ENCODE measurements around the gene PACRG. TPM values are rescaled to one million over a fixed set of nuclear protein-coding genes. Genes with fewer than 3 reads are reported as not detected.

The PACRG gene
- total and polyA plus RNA-seq, 2 experiments from 2014 or later = not detected

DNA sequence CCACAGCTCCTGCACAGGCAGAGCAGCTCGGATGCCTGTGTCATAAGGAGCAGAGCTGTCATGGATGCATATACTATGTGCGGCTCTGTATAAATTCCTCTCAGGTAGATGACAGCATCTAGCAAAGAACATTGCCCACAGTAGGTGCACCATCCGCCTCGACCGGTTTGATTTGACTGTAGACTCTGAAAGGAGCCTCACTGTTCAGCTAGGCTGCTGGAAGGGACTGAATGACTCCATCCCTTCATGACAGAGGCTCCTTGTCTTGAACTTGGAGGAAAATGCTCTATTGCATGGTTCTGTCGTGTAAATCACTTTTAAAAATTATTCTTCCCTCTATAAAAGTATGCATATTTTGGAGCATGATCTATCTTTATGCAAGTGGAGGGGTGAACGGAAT, 557.9 kb downstream of the PACRG start:
- no peaks in the 10 kb centered on the region for H4K20me1 ChIP-seq (ENCODE audit: insufficient read depth)
- no peak overlapping the region for H3K4me2 ChIP-seq (ENCODE audit: unreplicated experiment)
- TF ChIP-seq EZH2 (IDR thresholded peaks at IDR 0.05; ENCODE audit: insufficient read depth, poor library complexity, severe bottlenecking) (no peak), EZH2phosphoT487 (IDR thresholded peaks at IDR 0.05; ENCODE audit: insufficient read depth, low read depth) (no peak)
- H3K4me3 ChIP-seq = no peak overlapping the region
- no peak overlapping the region for H3K9ac ChIP-seq
- H3K27ac ChIP-seq = no peak overlapping the region
- H3K36me3 ChIP-seq (ENCODE audit: low read depth) = no peaks in the 10 kb centered on the region
- DNase-seq = no peak
- no peaks in the 10 kb centered on the region for H3K79me2 ChIP-seq (ENCODE audit: insufficient read depth)
- H3K9me3 ChIP-seq (ENCODE audit: low read depth) = no peaks in the 10 kb centered on the region
- no peak overlapping the region for H2AFZ ChIP-seq
- no peaks in the 10 kb centered on the region for H3F3A ChIP-seq (ENCODE audit: insufficient read depth)
- H3K27me3 ChIP-seq (replicated peaks; ENCODE audit: insufficient read depth) = no peaks in the 10 kb centered on the region
- no peaks in the 10 kb centered on the region for H3K9me2 ChIP-seq (ENCODE audit: insufficient read depth)
- WGBS, 2 experiments (ENCODE audit: low coverage in 1 of 2, low lambda C conversion rate in 2 of 2, missing lambda C conversion rate in 2 of 2) = 60 to 65% methylated on average over 7 of the region's 7 CpGs
- in situ Hi-C loops (cut with MboI) = no loop called here
- no peaks in the 10 kb centered on the region for H3K4me1 ChIP-seq (ENCODE audit: insufficient read depth)

- Histone ChIP-seq H3K9ac (no peak overlapping the region), H3K9me3 (ENCODE audit: low read depth) (no peaks in the 10 kb centered on the region), H3K4me1 (ENCODE audit: insufficient read depth) (no peaks in the 10 kb centered on the region), H2AFZ (no peak overlapping the region), H3F3A (ENCODE audit: insufficient read depth) (no peaks in the 10 kb centered on the region), H3K79me2 (ENCODE audit: insufficient read depth) (no peaks in the 10 kb centered on the region), H3K36me3 (ENCODE audit: low read depth) (no peaks in the 10 kb centered on the region), H4K20me1 (ENCODE audit: insufficient read depth) (no peaks in the 10 kb centered on the region), H3K27ac (no peak overlapping the region), H3K9me2 (ENCODE audit: insufficient read depth) (no peaks in the 10 kb centered on the region), H3K4me3 (no peak overlapping the region), H3K4me2 (ENCODE audit: unreplicated experiment) (no peak overlapping the region), H3K27me3 (replicated peaks; ENCODE audit: insufficient read depth) (no peaks in the 10 kb centered on the region)
- in situ Hi-C loops (cut with MboI) = no loop called here
- DNase-seq = no peak
- WGBS, 2 experiments (ENCODE audit: low coverage in 1 of 2, low lambda C conversion rate in 2 of 2, missing lambda C conversion rate in 2 of 2) = 47 to 55% methylated on average over 8 of the region's 8 CpGs
- no peak for TF ChIP-seq EZH2 (IDR thresholded peaks at IDR 0.05; ENCODE audit: insufficient read depth, poor library complexity, severe bottlenecking)
- TF ChIP-seq EZH2phosphoT487 (IDR thresholded peaks at IDR 0.05; ENCODE audit: insufficient read depth, low read depth) = no peak
These were observed 559.9 kb downstream of the PACRG start for GRCh38 chr6:163287626-163288025.

DNA sequence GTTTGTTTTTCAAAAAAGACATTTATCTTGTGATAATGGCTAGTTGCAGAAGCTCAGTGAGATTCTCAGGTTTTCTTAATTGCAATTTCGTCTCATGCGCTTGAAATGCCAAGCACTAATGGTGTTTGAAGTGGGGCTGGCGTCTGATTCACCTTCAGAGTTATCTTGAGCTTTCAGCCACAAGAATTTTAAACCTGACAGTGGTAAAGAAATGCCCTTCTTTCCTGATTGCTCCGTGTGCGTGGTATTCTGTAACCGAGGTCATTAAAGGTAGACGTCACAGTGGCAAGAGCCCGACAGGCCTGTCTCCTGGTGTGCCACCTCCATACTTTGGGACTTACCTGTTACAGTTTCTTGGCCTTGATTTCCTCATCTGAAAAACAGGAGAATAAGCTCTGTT, 560.3 kb downstream of the PACRG start:
- no peak for DNase-seq
- Histone ChIP-seq H3K9ac (no peak overlapping the region), H4K20me1 (ENCODE audit: insufficient read depth) (no peaks in the 10 kb centered on the region), H2AFZ (no peak overlapping the region), H3F3A (ENCODE audit: insufficient read depth) (no peaks in the 10 kb centered on the region), H3K79me2 (ENCODE audit: insufficient read depth) (no peaks in the 10 kb centered on the region), H3K9me2 (ENCODE audit: insufficient read depth) (no peaks in the 10 kb centered on the region), H3K4me3 (no peak overlapping the region), H3K27ac (no peak overlapping the region), H3K4me2 (ENCODE audit: unreplicated experiment) (no peak overlapping the region), H3K9me3 (ENCODE audit: low read depth) (no peaks in the 10 kb centered on the region), H3K36me3 (ENCODE audit: low read depth) (no peaks in the 10 kb centered on the region), H3K27me3 (replicated peaks; ENCODE audit: insufficient read depth) (no peaks in the 10 kb centered on the region), H3K4me1 (ENCODE audit: insufficient read depth) (no peaks in the 10 kb centered on the region)
- TF ChIP-seq EZH2 (IDR thresholded peaks at IDR 0.05; ENCODE audit: insufficient read depth, poor library complexity, severe bottlenecking) (no peak), EZH2phosphoT487 (IDR thresholded peaks at IDR 0.05; ENCODE audit: insufficient read depth, low read depth) (no peak)
- 91 to 92% methylated on average over 8 of the region's 8 CpGs for WGBS, 2 experiments (ENCODE audit: low coverage in 1 of 2, low lambda C conversion rate in 2 of 2, missing lambda C conversion rate in 2 of 2)
- in situ Hi-C loops (cut with MboI) = no loop called here

GRCh38 chr6:163288915-163289314, 561.1 kb downstream of the PACRG start:
- TF ChIP-seq EZH2 (IDR thresholded peaks at IDR 0.05; ENCODE audit: insufficient read depth, poor library complexity, severe bottlenecking) (no peak), EZH2phosphoT487 (IDR thresholded peaks at IDR 0.05; ENCODE audit: insufficient read depth, low read depth) (no peak)
- no peaks in the 10 kb centered on the region for H3K27me3 ChIP-seq (replicated peaks; ENCODE audit: insufficient read depth)

DNA sequence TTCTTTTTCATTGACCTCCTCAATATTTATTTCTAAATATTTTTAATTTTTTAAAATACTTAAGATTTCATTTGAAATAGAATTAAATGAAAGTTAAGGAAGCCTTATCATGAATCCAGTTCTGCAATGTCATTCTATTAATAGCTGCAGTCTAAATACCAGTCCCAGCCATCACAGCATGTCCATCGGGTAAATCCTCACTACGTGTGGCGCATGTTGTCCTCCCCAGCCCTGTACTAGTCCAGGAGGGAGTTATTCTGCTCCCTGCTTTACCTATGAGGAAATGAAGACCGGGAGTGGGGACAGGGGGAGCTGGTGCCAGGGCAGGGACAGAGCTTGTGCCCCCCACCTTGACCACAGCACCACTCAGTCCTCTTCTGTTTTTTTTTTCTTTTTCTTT, 561.7 kb downstream of the PACRG start:
- 69 to 81% methylated on average over 4 of the region's 4 CpGs for WGBS, 2 experiments (ENCODE audit: low coverage in 1 of 2, low lambda C conversion rate in 2 of 2, missing lambda C conversion rate in 2 of 2)
- Histone ChIP-seq H3F3A (ENCODE audit: insufficient read depth) (no peaks in the 10 kb centered on the region), H3K4me1 (ENCODE audit: insufficient read depth) (no peaks in the 10 kb centered on the region)

More at GRCh38 chr6:163288915-163289314, 561.1 kb downstream of the PACRG start:
- no peak for DNase-seq
- H3K36me3 ChIP-seq (ENCODE audit: low read depth) = no peaks in the 10 kb centered on the region
- no peak overlapping the region for H3K4me3 ChIP-seq
- no peaks in the 10 kb centered on the region for H3K4me1 ChIP-seq (ENCODE audit: insufficient read depth)
- no peaks in the 10 kb centered on the region for H4K20me1 ChIP-seq (ENCODE audit: insufficient read depth)
- WGBS, 2 experiments (ENCODE audit: low coverage in 1 of 2, low lambda C conversion rate in 2 of 2, missing lambda C conversion rate in 2 of 2) = 66 to 68% methylated on average over 11 of the region's 11 CpGs
- no peak overlapping the region for H3K9ac ChIP-seq
- H3K79me2 ChIP-seq (ENCODE audit: insufficient read depth) = no peaks in the 10 kb centered on the region
- H3K9me3 ChIP-seq (ENCODE audit: low read depth) = no peaks in the 10 kb centered on the region
- H3K4me2 ChIP-seq (ENCODE audit: unreplicated experiment) = no peak overlapping the region
- no peaks in the 10 kb centered on the region for H3F3A ChIP-seq (ENCODE audit: insufficient read depth)
- H3K27ac ChIP-seq = no peak overlapping the region
- H3K9me2 ChIP-seq (ENCODE audit: insufficient read depth) = no peaks in the 10 kb centered on the region
- in situ Hi-C loops (cut with MboI) = no loop called here
- H2AFZ ChIP-seq = no peak overlapping the region

More for the DNA sequence above, 561.7 kb downstream of the PACRG start:
- no peak overlapping the region for H3K9ac ChIP-seq
- no peak overlapping the region for H3K27ac ChIP-seq
- TF ChIP-seq EZH2phosphoT487 (IDR thresholded peaks at IDR 0.05; ENCODE audit: insufficient read depth, low read depth) (no peak), EZH2 (IDR thresholded peaks at IDR 0.05; ENCODE audit: insufficient read depth, poor library complexity, severe bottlenecking) (no peak)
- no peak overlapping the region for H2AFZ ChIP-seq
- no peaks in the 10 kb centered on the region for H4K20me1 ChIP-seq (ENCODE audit: insufficient read depth)
- in situ Hi-C loops (cut with MboI) = no loop called here
- H3K9me2 ChIP-seq (ENCODE audit: insufficient read depth) = no peaks in the 10 kb centered on the region
- H3K4me2 ChIP-seq (ENCODE audit: unreplicated experiment) = no peak overlapping the region
- no peaks in the 10 kb centered on the region for H3K9me3 ChIP-seq (ENCODE audit: low read depth)
- no peaks in the 10 kb centered on the region for H3K27me3 ChIP-seq (replicated peaks; ENCODE audit: insufficient read depth)
- no peaks in the 10 kb centered on the region for H3K36me3 ChIP-seq (ENCODE audit: low read depth)
- no peak overlapping the region for H3K4me3 ChIP-seq
- no peaks in the 10 kb centered on the region for H3K79me2 ChIP-seq (ENCODE audit: insufficient read depth)
- no peak for DNase-seq
